Breast epithelium (tissue), 4 donors: ENCODE measurements around the gene FAM53A. TPM values are rescaled to one million over a fixed set of nuclear protein-coding genes. Genes with fewer than 3 reads are reported as not detected.

Experiments used
- DNase-seq, 2 donors: peaks; one replicate each; pipeline ENCODE4 v3.0.0-alpha.2; 2019; ENCODE audit warnings: low spot score in 2 of 2
- H3K27ac ChIP-seq, 2 donors: fragments of 200-600 bp; sonication (generic) in 1 of 2; one replicate each; pipeline ENCODE4 v1.5.1; 2016 to 2019; ENCODE audit warnings: mild to moderate bottlenecking in 1 of 2
- H3K27me3 ChIP-seq, 2 donors: fragments of 200-600 bp; sonication (generic) in 1 of 2; one replicate each; pipeline versions ENCODE4 v1.5.1 to v1.6.0; 2017 to 2019; ENCODE audit warnings: control low read depth in 1 of 2, mild to moderate bottlenecking in 1 of 2
- H3K36me3 ChIP-seq: fragments of 200-600 bp; one replicate; pipeline ENCODE4 v1.5.1; 2019
- H3K4me1 ChIP-seq, 2 donors: fragments of 200-600 bp; sonication (generic); one replicate each; pipeline ENCODE4 v1.5.1; 2016 to 2019; ENCODE audit warnings: control low read depth in 1 of 2
- H3K4me3 ChIP-seq, 3 donors: fragments of 200-600 bp; sonication (generic); 1 replicate in 2 of 3; 2 replicates in 1 of 3; pipeline ENCODE4 v1.5.1; 2016 to 2019; ENCODE audit warnings: mild to moderate bottlenecking in 3 of 3, moderate library complexity in 2 of 3
- H3K9me3 ChIP-seq, 2 donors: fragments of 200-600 bp; sonication (generic) in 1 of 2; one replicate each; pipeline ENCODE4 v1.5.1; 2016 to 2019; ENCODE audit warnings: control low read depth in 1 of 2
- POLR2A ChIP-seq: fragments of 450-650 bp; IDR thresholded peaks from one replicate; pipeline ENCODE4 v1.6.1; 2016; ENCODE audit warnings: antibody characterized with exemption, mild to moderate bottlenecking, moderate library complexity
- POLR2AphosphoS5 ChIP-seq, 3 donors: sonication (generic); formaldehyde crosslinking; IDR thresholded peaks; one replicate each; pipeline ENCODE4 v1.6.1; 2017; ENCODE audit warnings: antibody characterized with exemption in 3 of 3
- intact Hi-C: fragments of 100-400 bp; cut with DNase I; formaldehyde crosslinking; loops from one replicate; pipeline ENCODE4 v1.15.1; 2023; ENCODE audit warnings: low total_unique reads
- total RNA-seq, 3 donors: library from RNA; depleted of rRNA; stranded (reverse); fragments of >200 nt; gene quantifications; one replicate each; pipeline ENCODE4 v1.1.0, GENCODE V29; 2016
- TF ChIP-seq, protein P1 (sequence below), 3 donors: fragments of 450-650 bp; IDR thresholded peaks; one replicate each; pipeline ENCODE4 v1.5.1; 2016 to 2017; ENCODE audit warnings: antibody characterized with exemption in 3 of 3, mild to moderate bottlenecking in 3 of 3, moderate library complexity in 3 of 3

Gene FAM53A
- total RNA-seq, 3 donors from 2014 or later, result 3.7 to 7.2 (median 4.6) TPM

GRCh38 chr4:1711571-1712215 lies 27.6 kb upstream of the FAM53A start:
- DNase-seq, result no peak

GRCh38 chr4:1711055-1711570 lies 27.0 kb upstream of the FAM53A start:
- DNase-seq, result no peak
- Histone ChIP-seq H3K36me3 (no peaks in the 10 kb centered on the region), H3K4me1 (peaks cover 5 to 7% of the 10 kb centered on the region in 2 donors)

More at GRCh38 chr4:1711571-1712215, 27.6 kb upstream of the FAM53A start:
- H3K4me3 ChIP-seq, result peak overlapping the region; percentile 82 to 91 (median 89)
- no peaks in the 10 kb centered on the region for H3K9me3 ChIP-seq
- H3K27me3 ChIP-seq, result no peaks in the 10 kb centered on the region
- intact Hi-C loops, result no loop called here
- peak overlapping the region; percentile 99 for H3K27ac ChIP-seq
- peaks cover 5 to 7% of the 10 kb centered on the region in 2 donors for H3K4me1 ChIP-seq
- no peaks in the 10 kb centered on the region for H3K36me3 ChIP-seq
- TF ChIP-seq POLR2A (no peak), POLR2AphosphoS5 (IDR thresholded peaks at IDR 0.05) (peak in 1 of 3 donors; percentile 26)
- TF ChIP-seq, protein P1, sequence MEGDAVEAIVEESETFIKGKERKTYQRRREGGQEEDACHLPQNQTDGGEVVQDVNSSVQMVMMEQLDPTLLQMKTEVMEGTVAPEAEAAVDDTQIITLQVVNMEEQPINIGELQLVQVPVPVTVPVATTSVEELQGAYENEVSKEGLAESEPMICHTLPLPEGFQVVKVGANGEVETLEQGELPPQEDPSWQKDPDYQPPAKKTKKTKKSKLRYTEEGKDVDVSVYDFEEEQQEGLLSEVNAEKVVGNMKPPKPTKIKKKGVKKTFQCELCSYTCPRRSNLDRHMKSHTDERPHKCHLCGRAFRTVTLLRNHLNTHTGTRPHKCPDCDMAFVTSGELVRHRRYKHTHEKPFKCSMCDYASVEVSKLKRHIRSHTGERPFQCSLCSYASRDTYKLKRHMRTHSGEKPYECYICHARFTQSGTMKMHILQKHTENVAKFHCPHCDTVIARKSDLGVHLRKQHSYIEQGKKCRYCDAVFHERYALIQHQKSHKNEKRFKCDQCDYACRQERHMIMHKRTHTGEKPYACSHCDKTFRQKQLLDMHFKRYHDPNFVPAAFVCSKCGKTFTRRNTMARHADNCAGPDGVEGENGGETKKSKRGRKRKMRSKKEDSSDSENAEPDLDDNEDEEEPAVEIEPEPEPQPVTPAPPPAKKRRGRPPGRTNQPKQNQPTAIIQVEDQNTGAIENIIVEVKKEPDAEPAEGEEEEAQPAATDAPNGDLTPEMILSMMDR (IDR thresholded peaks at IDR 0.05), result no peak

GRCh38 chr4:1708581-1708980 lies 24.5 kb upstream of the FAM53A start:
- Histone ChIP-seq H3K4me3 (no peak overlapping the region), H3K27ac (no peak overlapping the region), H3K27me3 (no peaks in the 10 kb centered on the region), H3K36me3 (no peaks in the 10 kb centered on the region), H3K4me1 (peaks cover 5% of the 10 kb centered on the region in 2 donors), H3K9me3 (no peaks in the 10 kb centered on the region)
- intact Hi-C loops, result no loop called here
- no peak for DNase-seq
- TF ChIP-seq POLR2AphosphoS5 (IDR thresholded peaks at IDR 0.05) (no peak), POLR2A (no peak)
- TF ChIP-seq, protein P1 (IDR thresholded peaks at IDR 0.05), result no peak

More at GRCh38 chr4:1711055-1711570, 27.0 kb upstream of the FAM53A start:
- Histone ChIP-seq H3K9me3 (no peaks in the 10 kb centered on the region), H3K27me3 (no peaks in the 10 kb centered on the region), H3K27ac (peak overlapping the region; percentile 99), H3K4me3 (peak overlapping the region; percentile 82 to 91 (median 89))
- TF ChIP-seq, protein P1 (IDR thresholded peaks at IDR 0.05), result no peak
- TF ChIP-seq POLR2A (no peak), POLR2AphosphoS5 (IDR thresholded peaks at IDR 0.05) (no peak)
- intact Hi-C loops, result no loop called here

DNA sequence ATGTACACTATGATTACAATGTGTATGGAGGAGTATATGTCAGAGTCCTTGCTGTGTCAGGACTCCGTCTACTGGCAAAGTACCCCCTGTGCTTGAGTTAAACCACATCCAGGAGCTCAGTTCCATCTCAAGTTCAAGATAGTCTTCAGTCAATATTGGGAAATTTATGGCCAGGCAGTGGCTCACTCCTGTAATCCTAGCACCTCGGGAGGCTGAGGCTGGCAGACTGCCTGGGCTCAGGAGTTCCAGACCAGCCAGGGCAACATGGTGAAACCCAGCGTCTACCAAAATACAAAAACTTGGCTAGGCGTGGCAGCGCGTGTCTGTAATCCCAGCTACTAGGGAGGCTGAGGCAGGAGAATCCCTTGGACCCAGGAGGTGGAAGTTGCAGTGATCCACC lies 22.2 kb upstream of the FAM53A start:
- DNase-seq, result no peak
- Histone ChIP-seq H3K36me3 (no peaks in the 10 kb centered on the region), H3K27me3 (no peaks in the 10 kb centered on the region), H3K27ac (no peak overlapping the region), H3K4me3 (no peak overlapping the region), H3K9me3 (no peaks in the 10 kb centered on the region), H3K4me1 (no peaks in the 10 kb centered on the region)
- no peak for TF ChIP-seq POLR2A
- TF ChIP-seq, protein P1 (IDR thresholded peaks at IDR 0.05), result no peak
- TF ChIP-seq POLR2AphosphoS5 (IDR thresholded peaks at IDR 0.05), result no peak
- intact Hi-C loops, result no loop called here

GRCh38 chr4:1705732-1706131 lies 21.6 kb upstream of the FAM53A start:
- H3K9me3 ChIP-seq, result no peaks in the 10 kb centered on the region
- H3K27me3 ChIP-seq, result no peaks in the 10 kb centered on the region
- H3K36me3 ChIP-seq, result no peaks in the 10 kb centered on the region
- H3K4me3 ChIP-seq, result no peak overlapping the region
- no peak for DNase-seq
- no peaks in the 10 kb centered on the region for H3K4me1 ChIP-seq
- TF ChIP-seq, protein P1 (IDR thresholded peaks at IDR 0.05), result no peak
- TF ChIP-seq POLR2A (no peak), POLR2AphosphoS5 (IDR thresholded peaks at IDR 0.05) (no peak)
- intact Hi-C loops, result no loop called here
- no peak overlapping the region for H3K27ac ChIP-seq
